Lower lobe of right lung (tissue), 2 donors: Measurements from ENCODE around the gene PPTC7. TPM values are rescaled to one million over a fixed set of nuclear protein-coding genes. Genes with fewer than 3 reads are reported as not detected.

Experiments used
- ATAC-seq, 2 donors: fragments of 200-7000 bp; cut with Tn5 transposase; one replicate each; pipeline ENCODE4 v1.9.1; 2020 to 2022; ENCODE audit warnings: mild to moderate bottlenecking in 2 of 2, moderate library complexity in 2 of 2
- DNase-seq: peaks from one replicate; pipeline ENCODE4 v3.0.0-alpha.2; 2020
- H3K27ac ChIP-seq: fragments of 200-600 bp; one replicate; pipeline ENCODE4 v1.8.0; 2022
- H3K27me3 ChIP-seq: fragments of 200-600 bp; one replicate; pipeline ENCODE4 v1.8.0; 2022; ENCODE audit warnings: low read depth
- H3K36me3 ChIP-seq: fragments of 200-600 bp; one replicate; pipeline ENCODE4 v1.8.0; 2022; ENCODE audit warnings: mild to moderate bottlenecking
- H3K4me1 ChIP-seq: fragments of 200-600 bp; one replicate; pipeline ENCODE4 v1.8.0; 2022
- H3K4me3 ChIP-seq: fragments of 200-600 bp; one replicate; pipeline ENCODE4 v1.8.0; 2022; ENCODE audit warnings: mild to moderate bottlenecking
- H3K9me3 ChIP-seq: fragments of 200-600 bp; one replicate; pipeline ENCODE4 v1.8.0; 2022
- intact Hi-C: fragments of 100-400 bp; cut with DNase I; formaldehyde crosslinking; loops from one replicate; pipeline ENCODE4 v1.11.0; 2022
- total RNA-seq: library from RNA; stranded (reverse); fragmentation: NEBNext Ultra II Directional; extraction: Animal tissue kit (Norgen Biotek cat#: 25700); gene quantifications from one replicate; pipeline ENCODE4 v1.2.1, GENCODE V29; 2021
- TF ChIP-seq, protein P1 (sequence below): fragments of 200-600 bp; IDR thresholded peaks from one replicate; pipeline ENCODE4 v1.8.0; 2022; ENCODE audit warnings: antibody characterized with exemption, mild to moderate bottlenecking
- donor health status: DM: no; HTN: yes; CAD: no; lungs with severe emphysema.

Gene PPTC7
- total RNA-seq, 1 donor from 2014 or later: 23.6 TPM

DNA sequence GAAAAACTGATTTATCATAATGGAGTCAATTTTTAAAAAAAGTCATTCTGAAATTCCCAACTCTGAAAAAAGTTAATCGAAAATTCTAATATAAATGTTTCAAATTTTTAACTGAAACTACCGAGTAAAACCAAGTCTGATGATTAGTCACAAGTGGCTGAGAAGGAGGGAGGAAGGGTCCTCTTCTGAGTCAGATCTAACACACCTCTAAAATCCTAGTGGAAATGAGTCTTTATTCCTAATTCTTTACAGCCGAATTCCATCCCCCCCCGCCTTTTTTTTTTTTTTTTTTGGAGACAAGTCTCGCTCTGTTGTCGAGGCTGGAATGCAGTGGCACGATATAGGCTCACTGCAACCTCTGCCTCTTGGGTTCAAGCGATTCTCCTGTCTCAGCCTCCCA is 43.1 kb downstream of the PPTC7 start:
- DNase-seq (no peak), ATAC-seq (no peak)
- H3K27me3 ChIP-seq: no peaks in the 10 kb centered on the region
- peaks cover 57% of the 10 kb centered on the region for H3K36me3 ChIP-seq
- no peak overlapping the region for H3K4me3 ChIP-seq
- intact Hi-C loops: no loop called here
- H3K4me1 ChIP-seq: peaks cover 39% of the 10 kb centered on the region
- no peaks in the 10 kb centered on the region for H3K9me3 ChIP-seq
- H3K27ac ChIP-seq: no peak overlapping the region
- TF ChIP-seq, protein P1, sequence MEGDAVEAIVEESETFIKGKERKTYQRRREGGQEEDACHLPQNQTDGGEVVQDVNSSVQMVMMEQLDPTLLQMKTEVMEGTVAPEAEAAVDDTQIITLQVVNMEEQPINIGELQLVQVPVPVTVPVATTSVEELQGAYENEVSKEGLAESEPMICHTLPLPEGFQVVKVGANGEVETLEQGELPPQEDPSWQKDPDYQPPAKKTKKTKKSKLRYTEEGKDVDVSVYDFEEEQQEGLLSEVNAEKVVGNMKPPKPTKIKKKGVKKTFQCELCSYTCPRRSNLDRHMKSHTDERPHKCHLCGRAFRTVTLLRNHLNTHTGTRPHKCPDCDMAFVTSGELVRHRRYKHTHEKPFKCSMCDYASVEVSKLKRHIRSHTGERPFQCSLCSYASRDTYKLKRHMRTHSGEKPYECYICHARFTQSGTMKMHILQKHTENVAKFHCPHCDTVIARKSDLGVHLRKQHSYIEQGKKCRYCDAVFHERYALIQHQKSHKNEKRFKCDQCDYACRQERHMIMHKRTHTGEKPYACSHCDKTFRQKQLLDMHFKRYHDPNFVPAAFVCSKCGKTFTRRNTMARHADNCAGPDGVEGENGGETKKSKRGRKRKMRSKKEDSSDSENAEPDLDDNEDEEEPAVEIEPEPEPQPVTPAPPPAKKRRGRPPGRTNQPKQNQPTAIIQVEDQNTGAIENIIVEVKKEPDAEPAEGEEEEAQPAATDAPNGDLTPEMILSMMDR: no peak

DNA sequence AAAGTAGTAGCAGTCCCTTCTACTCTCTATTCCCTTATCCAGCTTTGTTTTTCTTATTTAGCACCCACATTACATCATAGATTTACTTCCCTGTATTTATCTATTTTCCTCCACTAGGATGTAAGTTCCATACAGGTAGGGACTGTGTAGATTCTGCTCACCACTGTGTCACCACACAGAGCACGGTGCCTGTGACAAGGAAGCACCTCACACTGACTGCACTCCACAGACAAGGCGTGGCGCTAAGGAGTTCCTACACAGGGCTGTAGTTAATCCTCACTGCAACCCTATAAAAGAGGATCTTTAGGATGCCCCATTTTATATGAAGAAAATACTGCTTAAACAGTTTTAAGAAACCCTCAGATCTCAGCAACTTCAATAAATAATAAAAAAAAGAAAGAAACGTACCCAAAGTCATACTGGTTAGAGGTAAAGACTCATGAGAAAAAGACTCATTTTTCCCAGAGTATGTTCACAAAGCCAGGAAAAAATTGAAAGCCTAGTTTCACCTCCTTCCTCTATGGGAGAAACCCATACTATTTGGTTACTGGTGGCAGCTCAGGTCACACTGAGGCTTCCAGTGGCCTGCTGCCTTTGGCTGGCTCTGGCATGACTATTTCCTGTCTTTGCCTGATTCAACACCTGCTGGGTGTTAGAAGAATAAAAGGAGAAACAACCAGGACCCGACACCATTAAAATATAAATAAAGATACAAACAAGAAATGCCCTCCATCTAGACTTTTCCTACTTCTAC is 44.1 kb downstream of the PPTC7 start:
- intact Hi-C loops: no loop called here
- no peak overlapping the region for H3K27ac ChIP-seq
- H3K4me1 ChIP-seq: peaks cover 32% of the 10 kb centered on the region
- H3K9me3 ChIP-seq: no peaks in the 10 kb centered on the region
- no peak overlapping the region for H3K4me3 ChIP-seq
- TF ChIP-seq, protein P1: no peak
- no peak for DNase-seq
- no peak for ATAC-seq
- peaks cover 53% of the 10 kb centered on the region for H3K36me3 ChIP-seq
- no peaks in the 10 kb centered on the region for H3K27me3 ChIP-seq

DNA sequence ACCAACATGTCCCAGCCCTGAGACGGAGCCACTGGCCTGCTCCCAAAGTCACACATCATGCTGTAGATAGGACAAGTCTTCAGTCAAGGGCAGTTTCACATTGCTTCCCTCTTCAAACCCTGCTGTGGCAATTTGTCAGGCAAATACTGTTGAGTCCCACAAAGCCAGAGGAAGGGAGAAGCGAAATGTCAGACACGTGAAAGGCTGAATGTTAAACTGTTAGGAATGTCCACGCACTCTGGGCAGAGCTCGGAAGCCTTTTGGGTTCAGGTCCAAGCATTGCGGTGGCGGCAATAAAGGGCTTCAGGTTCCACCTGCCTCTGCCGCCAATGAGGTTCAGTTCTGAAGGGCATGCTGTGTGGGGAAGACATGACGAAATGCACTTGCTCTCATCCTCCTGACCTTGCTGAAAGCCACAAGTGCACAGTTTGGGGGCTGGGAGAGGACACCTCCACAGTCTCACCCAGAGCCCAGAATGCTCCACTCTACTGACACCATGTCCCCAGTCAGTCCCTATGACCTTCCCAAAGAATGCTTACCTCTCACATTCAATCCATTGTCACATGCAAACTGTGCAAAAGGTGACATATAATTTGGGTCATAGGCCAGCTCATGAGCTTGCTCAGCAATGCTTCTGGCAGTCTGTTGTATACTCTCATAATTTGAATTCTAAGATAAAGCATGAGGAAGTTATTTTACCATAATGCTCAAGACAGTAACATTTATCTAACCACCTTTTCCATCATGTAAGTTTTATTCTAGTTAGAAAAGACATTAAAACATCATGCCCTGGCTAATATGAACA is 45.3 kb downstream of the PPTC7 start:
- TF ChIP-seq, protein P1: no peak
- Histone ChIP-seq H3K27me3 (no peaks in the 10 kb centered on the region), H3K4me1 (peaks cover 21% of the 10 kb centered on the region), H3K9me3 (no peaks in the 10 kb centered on the region), H3K36me3 (peaks cover 57% of the 10 kb centered on the region), H3K4me3 (no peak overlapping the region), H3K27ac (peak overlapping the region; percentile 2)
- intact Hi-C loops: no loop called here
- DNase-seq (peak; percentile 76), ATAC-seq (peak; percentile 81 to 88)

DNA sequence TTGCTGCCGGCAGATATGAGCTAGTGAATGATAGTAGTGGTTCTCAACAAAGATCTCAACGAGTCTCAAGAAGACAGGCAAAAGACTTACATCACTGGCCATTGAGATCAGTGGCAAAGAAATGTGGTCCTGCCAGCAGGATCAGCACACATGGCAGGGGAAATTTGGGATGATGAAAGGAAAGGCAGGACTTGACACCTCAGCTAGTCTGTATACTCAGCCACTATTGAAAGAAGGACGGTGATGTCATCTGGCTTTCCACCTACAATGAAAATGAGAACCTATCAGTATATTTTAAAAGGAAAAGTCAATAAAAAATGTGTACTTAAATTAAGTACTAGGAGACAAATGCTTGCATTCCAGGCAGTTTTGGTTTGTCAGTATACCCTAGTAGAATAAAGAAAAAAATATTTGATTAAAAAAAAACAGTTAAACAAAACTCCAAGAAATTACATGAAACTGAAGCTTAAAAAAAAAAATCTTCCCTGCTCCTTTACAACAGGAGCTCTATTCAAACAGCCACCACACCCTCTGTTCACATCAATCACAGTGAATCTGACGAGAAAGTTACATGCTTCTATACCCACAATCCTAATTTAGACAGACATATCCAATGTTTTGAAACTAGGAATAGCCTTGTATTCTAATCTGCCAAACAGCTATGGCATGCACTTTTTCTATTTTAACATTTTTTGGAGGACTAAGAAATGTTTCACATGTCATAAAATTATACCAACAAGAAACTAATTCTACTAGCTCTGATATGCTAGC is 46.1 kb downstream of the PPTC7 start:
- H3K4me3 ChIP-seq: no peak overlapping the region
- H3K36me3 ChIP-seq: peaks cover 62% of the 10 kb centered on the region
- no peaks in the 10 kb centered on the region for H3K27me3 ChIP-seq
- peaks cover 13% of the 10 kb centered on the region for H3K4me1 ChIP-seq
- no peaks in the 10 kb centered on the region for H3K9me3 ChIP-seq
- peak overlapping the region; percentile 9 for H3K27ac ChIP-seq
- DNase-seq (no peak), ATAC-seq (peak in 1 of 2 donors; percentile 49)
- intact Hi-C loops: no loop called here
- TF ChIP-seq, protein P1: no peak

DNA sequence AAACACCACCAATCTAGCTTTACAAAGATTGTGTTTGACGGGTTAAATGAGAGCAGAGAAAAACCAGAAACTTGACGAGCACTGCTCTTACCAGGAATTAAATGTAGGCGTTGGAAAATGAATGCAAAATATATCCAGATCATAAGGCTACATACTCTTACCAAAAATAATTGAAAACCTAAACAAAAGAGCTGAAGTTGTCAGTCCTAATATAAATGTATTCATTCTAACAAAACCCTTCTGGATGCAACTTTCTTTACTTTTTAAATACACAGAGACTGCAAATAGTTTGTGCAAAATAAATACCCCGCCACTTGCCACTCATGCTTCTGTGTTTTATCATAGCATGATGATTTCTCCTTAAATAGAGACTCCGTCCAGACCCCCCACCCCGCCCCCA is 48.3 kb downstream of the PPTC7 start:
- Histone ChIP-seq H3K36me3 (peaks cover 62% of the 10 kb centered on the region), H3K4me3 (no peak overlapping the region), H3K27me3 (no peaks in the 10 kb centered on the region), H3K27ac (no peak overlapping the region), H3K4me1 (peaks cover 19% of the 10 kb centered on the region), H3K9me3 (no peaks in the 10 kb centered on the region)
- DNase-seq (no peak), ATAC-seq (no peak)
- TF ChIP-seq, protein P1: no peak
- intact Hi-C loops: no loop called here
